SK-N-SH (cell line): ENCODE results near the gene TBC1D1.

ENCODE experiments used
- CHD2 ChIP-seq: fragments of 150-350 bp; IDR thresholded peaks from 2 replicates; pipeline ENCODE4 v1.6.1; 2018; ENCODE audit warnings: low read length; ENCODE audit not compliant: partially characterized antibody
- CTCF ChIP-seq: fragments of 200-600 bp; sonication (generic); IDR thresholded peaks from 2 replicates; pipeline ENCODE4 v1.6.1; 2017; ENCODE audit warnings: antibody characterized with exemption, mild to moderate bottlenecking, moderate library complexity
- EP300 ChIP-seq, 2 experiments: IDR thresholded peaks; 2 replicates each; pipeline versions ENCODE4 v1.4.0 to v1.6.1; 2012; ENCODE audit warnings: borderline replicate concordance in 1 of 2, low read depth in 1 of 2, low read length in 1 of 2
- GABPA ChIP-seq: IDR thresholded peaks from 2 replicates; pipeline ENCODE4 v1.4.0; 2012; ENCODE audit warnings: low read depth, mild to moderate bottlenecking
- GATA2 ChIP-seq: sonication (generic); formaldehyde crosslinking; IDR thresholded peaks from 2 replicates; pipeline ENCODE4 v1.5.0; 2020; ENCODE audit warnings: mild to moderate bottlenecking, missing genetic modification reagents
- MAX ChIP-seq: IDR thresholded peaks from 2 replicates; pipeline ENCODE4 v1.4.0; 2012; ENCODE audit warnings: low read depth
- MXI1 ChIP-seq: IDR thresholded peaks from 2 replicates; pipeline ENCODE4 v1.6.1; 2012; ENCODE audit warnings: mild to moderate bottlenecking, low read depth, low read length, improper control_type of control experiment
- PBX3 ChIP-seq: IDR thresholded peaks from 2 replicates; pipeline ENCODE4; 2012
- RFX5 ChIP-seq: IDR thresholded peaks from 2 replicates; pipeline ENCODE4 v1.6.1; 2012; ENCODE audit warnings: mild to moderate bottlenecking, improper control_type of control experiment, low read length
- SIN3A ChIP-seq: IDR thresholded peaks from 2 replicates; pipeline ENCODE4 v1.6.1; 2012; ENCODE audit warnings: low read depth, mild to moderate bottlenecking, low read length, moderate library complexity, borderline replicate concordance

GRCh38 chr4:38151873-38152272 is 261.0 kb downstream of the TBC1D1 start:
- TF ChIP-seq CTCF, result no peak
- TF ChIP-seq GATA2 (CRISPR knock-in tag), result no peak
- no peak for TF ChIP-seq MXI1
- TF ChIP-seq RFX5, result no peak
- TF ChIP-seq GABPA, result no peak
- no peak for TF ChIP-seq EP300 (IDR thresholded peaks at IDR 0.05; ENCODE audit: borderline replicate concordance in 1 of 2, low read depth in 1 of 2, low read length in 1 of 2)
- TF ChIP-seq SIN3A, result no peak
- TF ChIP-seq CHD2, result no peak
- no peak for TF ChIP-seq PBX3
- TF ChIP-seq MAX, result no peak
